ACHN (cell line): ENCODE results near the gene ASTL.

Experiments
- DNase-seq: peaks from one replicate; pipeline ENCODE4 v3.0.0-alpha.2; 2015
- in situ Hi-C: cut with HindIII; loops from 2 replicates; pipeline ENCODE4 v1.10.0; 2017; ENCODE audit warnings: low sequenced_read_pairs, low pct_ligation_motif_present, low pct_unique_long_range_greater_than_20kb

The ASTL gene

GRCh38 chr2:96108541-96109360 is 29.6 kb downstream of the ASTL start:
- in situ Hi-C loops = no loop called here
- DNase-seq = no peak

GRCh38 chr2:96108151-96108540 is 30.2 kb downstream of the ASTL start:
- DNase-seq = no peak
- in situ Hi-C loops = no loop called here

GRCh38 chr2:96107708-96108065 is 30.6 kb downstream of the ASTL start:
- in situ Hi-C loops = no loop called here
- no peak for DNase-seq

GRCh38 chr2:96106991-96107707 is 31.2 kb downstream of the ASTL start:
- DNase-seq = no peak
- in situ Hi-C loops = no loop called here

- in situ Hi-C loops = no loop called here
- DNase-seq = no peak
Observed at GRCh38 chr2:96105994-96106715, 32.1 kb downstream of the ASTL start.

- in situ Hi-C loops = no loop called here
- no peak for DNase-seq
Observed at GRCh38 chr2:96105152-96105915, 33.0 kb downstream of the ASTL start.

GRCh38 chr2:96104487-96104861 is 33.8 kb downstream of the ASTL start:
- in situ Hi-C loops = no loop called here

DNA sequence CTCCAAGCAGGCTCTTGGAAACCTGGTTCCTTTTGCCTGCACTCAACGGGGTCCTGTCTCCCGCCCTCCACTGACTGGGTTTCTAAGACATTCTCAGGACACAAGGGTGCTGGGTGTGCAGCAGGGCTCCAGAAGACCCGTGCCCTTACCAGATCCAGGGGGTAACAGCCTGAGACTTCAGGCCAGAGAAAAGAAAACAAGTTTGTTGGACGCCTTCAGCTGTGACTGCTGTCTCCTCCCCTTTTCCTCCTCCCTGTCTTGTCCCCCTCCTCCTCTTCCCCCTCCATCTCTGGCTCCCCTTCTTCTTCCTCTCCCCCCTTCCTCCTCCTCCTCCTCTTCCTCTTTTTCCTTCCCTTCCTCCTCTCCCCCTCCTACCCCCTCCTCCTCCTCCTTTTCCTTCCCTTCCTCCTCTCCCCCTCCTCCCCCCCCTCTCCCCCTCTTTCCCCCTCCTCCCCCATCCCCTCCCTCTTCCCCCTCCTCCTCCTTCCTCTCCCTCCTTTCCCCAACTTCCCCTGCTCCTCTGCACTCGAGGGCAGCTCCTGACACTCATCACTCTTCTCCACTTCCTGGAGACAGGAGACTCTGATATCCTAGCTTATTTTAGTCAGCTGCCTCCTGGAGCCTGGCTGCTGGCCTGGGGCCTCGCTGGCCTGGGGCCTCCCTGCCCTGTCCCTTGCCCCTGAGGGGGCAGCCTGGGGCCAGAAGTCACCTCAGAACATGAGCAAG is 34.4 kb downstream of the ASTL start:
- in situ Hi-C loops = no loop called here
- DNase-seq = no peak

More at GRCh38 chr2:96104487-96104861, 33.8 kb downstream of the ASTL start:
- DNase-seq = no peak

- no peak for DNase-seq
- in situ Hi-C loops = no loop called here
Observed at GRCh38 chr2:96103187-96103601, 35.1 kb downstream of the ASTL start.

GRCh38 chr2:96102596-96103186 is 35.6 kb downstream of the ASTL start:
- in situ Hi-C loops = no loop called here

DNA sequence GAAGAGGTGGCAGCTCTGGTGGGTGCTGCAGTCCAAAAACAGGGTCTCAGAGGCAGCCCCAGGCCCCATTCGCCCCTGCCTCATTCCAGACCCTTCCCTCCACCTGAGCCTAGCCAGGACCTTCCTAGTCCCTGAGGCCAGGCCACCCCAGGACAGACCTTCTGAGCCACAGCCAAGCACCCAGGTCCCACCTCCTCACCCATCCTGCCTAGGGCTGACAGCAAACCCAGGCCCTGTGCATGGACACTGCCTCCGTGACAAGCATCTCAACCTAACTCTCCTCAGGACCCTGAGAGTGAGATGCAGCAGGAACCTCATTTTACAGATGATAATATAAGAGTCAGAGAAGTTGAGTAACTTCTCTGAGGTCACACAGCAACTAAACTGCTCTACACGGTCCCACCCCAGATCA is 37.4 kb downstream of the ASTL start:
- no peak for DNase-seq
- in situ Hi-C loops = no loop called here

More at GRCh38 chr2:96102596-96103186, 35.6 kb downstream of the ASTL start:
- DNase-seq = no peak

GRCh38 chr2:96099861-96100798 is 38.2 kb downstream of the ASTL start:
- in situ Hi-C loops = no loop called here
- DNase-seq = no peak

DNA sequence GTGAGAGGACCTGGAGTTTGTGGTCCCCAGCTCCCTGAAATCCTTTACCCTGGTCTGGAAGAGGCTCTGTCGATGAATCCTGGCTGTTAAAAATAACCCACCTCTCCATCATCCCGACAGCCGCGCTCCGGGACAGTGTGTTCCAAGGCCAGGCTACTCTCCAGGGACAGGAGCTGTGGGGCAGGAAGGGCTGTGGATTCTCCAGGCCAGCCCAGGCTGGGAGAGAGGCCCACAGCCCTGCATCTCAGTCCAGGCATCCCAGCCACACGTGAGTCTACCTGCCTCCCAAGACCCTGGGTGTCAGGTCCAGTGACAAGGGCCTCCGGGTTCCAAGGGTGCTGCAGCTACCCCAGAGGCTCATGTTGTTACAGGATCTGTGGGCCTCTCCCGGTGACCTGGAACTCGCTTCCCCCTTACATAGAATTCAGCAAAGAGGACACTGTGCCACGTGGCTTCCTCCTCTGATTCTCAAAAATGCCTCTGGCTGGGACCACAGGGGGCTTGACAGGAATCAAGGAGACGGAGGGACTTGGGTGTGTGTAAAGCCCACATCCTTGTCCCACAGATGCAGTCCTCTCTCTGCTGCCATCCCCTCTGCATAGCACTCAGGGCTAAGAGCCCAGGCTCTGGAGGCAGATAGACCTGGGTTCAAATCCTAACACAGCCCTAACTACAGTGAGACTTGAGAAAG is 39.3 kb downstream of the ASTL start:
- in situ Hi-C loops = no loop called here

DNA sequence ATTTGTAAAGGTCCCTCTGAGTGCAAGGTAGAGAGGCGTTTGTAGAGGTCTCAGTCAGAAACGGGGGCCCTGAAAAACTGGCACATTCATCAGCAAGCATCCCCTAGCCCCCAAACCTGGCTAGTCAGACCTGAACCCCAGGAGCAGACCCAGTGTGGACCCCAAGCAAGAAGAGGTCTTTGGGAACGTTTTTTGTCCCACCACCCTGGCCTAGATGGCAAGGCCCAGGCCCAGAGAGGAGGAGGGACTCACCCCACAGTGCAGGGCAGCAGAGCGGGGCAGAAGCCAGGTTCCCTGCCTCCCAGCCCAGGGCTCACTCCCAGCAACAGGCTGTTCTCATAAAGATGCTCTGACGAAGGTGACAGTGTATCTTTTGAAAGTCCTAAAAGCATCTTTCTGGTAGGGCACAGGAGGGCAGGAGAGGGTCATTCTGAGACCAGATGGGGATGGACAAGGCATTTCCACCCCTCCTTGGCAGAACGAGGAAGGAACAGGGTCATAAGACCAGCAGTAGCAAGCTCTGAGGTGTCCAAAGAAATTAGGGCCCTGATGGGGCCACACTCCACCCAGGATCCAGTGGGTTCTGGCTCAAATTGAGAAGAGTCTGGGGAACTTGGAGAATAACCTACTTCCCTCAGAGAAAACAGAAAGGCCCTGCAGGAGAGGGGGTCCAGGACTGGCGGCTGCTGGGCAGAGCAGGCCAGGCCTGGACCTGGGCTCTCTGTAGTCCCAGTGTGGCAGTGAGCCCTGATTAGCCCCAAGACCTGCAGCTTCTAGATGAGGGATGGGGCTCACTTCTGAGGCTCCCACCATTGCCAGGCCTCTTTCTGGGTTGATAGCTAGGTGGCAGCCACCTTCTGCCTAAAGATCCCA is 40.1 kb downstream of the ASTL start:
- in situ Hi-C loops = no loop called here

More for the DNA sequence above, 39.3 kb downstream of the ASTL start:
- DNase-seq = no peak

GRCh38 chr2:96097441-96097840 is 40.9 kb downstream of the ASTL start:
- in situ Hi-C loops = no loop called here
- DNase-seq = no peak

More for the DNA sequence above, 40.1 kb downstream of the ASTL start:
- no peak for DNase-seq
